ENCODE measurements around the gene CDH16.
"Not testable (repeated sequence)": the region's sequence is repeated elsewhere in the genome, so short reads cannot be mapped to it uniquely, and the experiment has no call there.

CDH16 gene

DNA sequence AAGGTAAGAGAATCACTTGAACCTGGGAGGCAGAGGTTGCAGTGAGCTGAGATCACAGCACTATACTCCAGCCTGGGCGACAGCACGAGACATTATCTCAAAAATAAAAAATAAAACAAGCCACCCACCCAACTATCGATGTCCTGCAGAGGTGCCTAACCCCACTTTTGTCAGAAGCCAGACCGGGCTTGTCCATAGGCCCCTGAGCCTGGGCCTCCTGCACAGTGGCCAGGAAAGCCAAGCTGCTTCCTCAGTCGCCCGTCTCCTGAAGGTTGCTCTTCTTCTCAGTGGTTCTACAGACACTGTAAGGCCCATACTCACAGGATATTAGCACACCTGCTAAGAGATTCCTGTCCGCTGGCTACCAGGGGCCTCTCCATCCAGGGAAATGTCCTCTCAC, 27.9 kb upstream of the CDH16 start:
- ChIA-PET POLR2A (interaction anchor here (1.5 kb wide), 1 partner anchor 66 kb away, joined by 5 read pairs; the partner anchor contains the start of gene PDP2), CTCF (interaction anchor here (0.7 to 1.3 kb wide), 6 partner anchors 11 to 482 kb away, joined by 3 to 7 read pairs (median 4); no protein-coding TSS in a partner anchor)
- Histone ChIP-seq H3K9me3 (ENCODE audit: control insufficient read depth, insufficient read depth, low read depth, low read length) (no peaks in the 10 kb centered on the region), H3K36me3 (ENCODE audit: control insufficient read depth in 2 of 2, insufficient read depth in 1 of 2, low read length in 2 of 2) (peaks cover 0 to 24% of the 10 kb centered on the region in 2 experiments; a peak in 1 of 3 replicates), H3K4me3 (ENCODE audit: low read depth, low read length) (no peak overlapping the region), H3K27ac (ENCODE audit: extremely low read depth, low read depth, low read length) (no peak overlapping the region), H3K4me1 (ENCODE audit: control insufficient read depth, insufficient read depth, low read length) (no peaks in the 10 kb centered on the region)
- no peak for TF ChIP-seq MYNN (tag by site-specific recombination; IDR thresholded peaks at IDR 0.05; ENCODE audit: borderline replicate concordance)
- no peak for TF ChIP-seq ZNF140 (tag by site-specific recombination; IDR thresholded peaks at IDR 0.05)

DNA sequence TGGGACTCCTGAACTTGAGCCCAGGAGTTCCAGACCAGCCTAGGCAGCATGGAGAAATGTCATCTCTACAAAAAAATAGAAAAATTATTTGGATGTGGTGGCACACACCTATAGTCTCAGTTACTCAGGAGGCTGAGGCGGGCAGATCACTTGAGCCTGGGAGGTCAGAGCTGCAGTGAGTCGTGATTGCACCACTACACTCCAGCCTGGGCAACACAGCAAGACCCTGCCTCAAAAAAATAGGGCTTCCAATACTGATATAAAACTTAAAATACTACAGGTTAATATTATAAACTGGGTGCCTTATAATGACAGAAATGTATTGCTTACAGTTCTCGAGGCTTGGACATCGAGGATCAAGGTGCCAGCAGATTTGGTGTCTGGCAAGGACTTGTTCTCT, 27.3 kb upstream of the CDH16 start:
- Histone ChIP-seq H3K4me1 (ENCODE audit: control insufficient read depth, insufficient read depth, low read length) (no peaks in the 10 kb centered on the region), H3K27ac (ENCODE audit: extremely low read depth, low read depth, low read length) (no peak overlapping the region), H3K4me3 (ENCODE audit: low read depth, low read length) (no peak overlapping the region), H3K36me3 (ENCODE audit: control insufficient read depth in 2 of 2, insufficient read depth in 1 of 2, low read length in 2 of 2) (peaks cover 0 to 30% of the 10 kb centered on the region in 2 experiments; a peak in 1 of 3 replicates), H3K9me3 (ENCODE audit: control insufficient read depth, insufficient read depth, low read depth, low read length) (no peaks in the 10 kb centered on the region)
- CTCF ChIA-PET = interaction anchor here (0.7 to 1.0 kb wide), 6 partner anchors 15 to 482 kb away, joined by 3 to 7 read pairs (median 4); no protein-coding TSS in a partner anchor
- TF ChIP-seq ZNF121 (tag by site-specific recombination; IDR thresholded peaks at IDR 0.05) (peak; percentile 64; the same call in 1 of the 2 replicates), ZNF391 (tag by site-specific recombination; IDR thresholded peaks at IDR 0.05; ENCODE audit: borderline replicate concordance, low read depth) (no peak), ZNF791 (tag by site-specific recombination; IDR thresholded peaks at IDR 0.05) (no peak)
- POLR2A ChIA-PET = interaction anchor here (1.5 kb wide), 1 partner anchor 66 kb away, joined by 5 read pairs; the partner anchor contains the start of gene PDP2

DNA sequence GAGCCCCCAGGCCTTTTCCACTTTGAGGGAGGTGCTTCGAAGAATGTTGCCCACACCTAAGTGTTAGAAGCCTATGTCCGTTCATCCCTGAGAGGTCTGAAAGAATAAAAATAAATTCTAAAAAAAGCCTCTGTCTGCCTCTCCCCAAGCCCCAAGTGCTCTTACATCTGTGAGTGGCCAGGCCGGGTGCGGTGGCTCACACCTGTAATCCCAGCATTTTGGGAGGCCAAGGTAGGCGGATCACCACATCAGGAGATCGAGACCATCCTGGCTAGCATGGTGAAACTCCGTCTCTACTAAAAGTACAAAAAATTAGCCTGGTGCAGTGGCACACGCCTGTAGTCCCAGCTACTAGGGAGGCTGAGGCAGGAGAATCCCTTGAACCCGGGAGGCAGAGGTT, 26.3 kb upstream of the CDH16 start:
- H3K27ac ChIP-seq (ENCODE audit: extremely low read depth, low read depth, low read length); H3K4me3 ChIP-seq (ENCODE audit: low read depth, low read length); H3K4me1 ChIP-seq (ENCODE audit: control insufficient read depth, insufficient read depth, low read length); H3K9me3 ChIP-seq (ENCODE audit: control insufficient read depth, insufficient read depth, low read depth, low read length): not testable (repeated sequence)
- POLR2A ChIA-PET = interaction anchor here (1.5 to 1.6 kb wide), 2 partner anchors 8 to 65 kb away, joined by 5 to 7 read pairs; partner anchors contain the start of gene PDP2
- CTCF ChIA-PET = interaction anchor here (0.7 to 1.6 kb wide), 2 partner anchors 8 to 50 kb away, joined by 3 to 9 read pairs; no protein-coding TSS in a partner anchor
- H3K36me3 ChIP-seq (ENCODE audit: control insufficient read depth in 2 of 2, insufficient read depth in 1 of 2, low read length in 2 of 2) = peaks cover 0 to 40% of the 10 kb centered on the region in 2 experiments; a peak in 1 of 3 replicates

DNA sequence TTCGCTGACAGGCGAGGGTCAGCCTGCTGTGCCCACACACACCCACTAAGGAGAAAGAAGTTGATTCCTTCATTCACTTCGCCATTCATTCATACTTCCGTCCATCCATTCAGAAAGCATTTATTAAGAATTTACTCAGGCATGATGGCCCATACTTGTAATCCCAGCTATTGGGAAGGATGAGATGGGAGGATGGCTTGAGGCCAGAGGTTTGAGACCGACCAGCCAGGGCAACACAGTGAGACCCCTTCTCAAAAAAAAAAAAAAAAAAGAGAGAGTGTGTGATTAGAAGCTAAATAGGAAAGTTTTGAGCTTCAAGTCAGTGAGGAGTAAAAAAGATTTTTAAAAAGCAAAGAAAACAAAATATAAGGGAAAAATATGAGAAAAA, 25.4 kb upstream of the CDH16 start:
- H3K4me1 ChIP-seq (ENCODE audit: control insufficient read depth, insufficient read depth, low read length) = no peaks in the 10 kb centered on the region
- no peaks in the 10 kb centered on the region for H3K9me3 ChIP-seq (ENCODE audit: control insufficient read depth, insufficient read depth, low read depth, low read length)
- no peak overlapping the region for H3K4me3 ChIP-seq (ENCODE audit: low read depth, low read length)
- ChIA-PET CTCF (interaction anchor here (0.6 to 1.6 kb wide), 7 partner anchors 16 to 241 kb away, joined by 3 to 9 read pairs (median 3); no protein-coding TSS in a partner anchor), POLR2A (interaction anchor here (1.6 to 2.0 kb wide), 2 partner anchors 7 to 44 kb away, joined by 7 to 8 read pairs; no protein-coding TSS in a partner anchor)
- peaks cover 0 to 49% of the 10 kb centered on the region in 2 experiments; a peak in 1 of 3 replicates for H3K36me3 ChIP-seq (ENCODE audit: control insufficient read depth in 2 of 2, insufficient read depth in 1 of 2, low read length in 2 of 2)
- TF ChIP-seq ZNF121 (tag by site-specific recombination; IDR thresholded peaks at IDR 0.05) (peak; percentile 88), MEIS1 (CRISPR knock-in tag; IDR thresholded peaks at IDR 0.05; ENCODE audit: borderline replicate concordance) (no peak)
- H3K27ac ChIP-seq (ENCODE audit: extremely low read depth, low read depth, low read length) = no peak overlapping the region

DNA sequence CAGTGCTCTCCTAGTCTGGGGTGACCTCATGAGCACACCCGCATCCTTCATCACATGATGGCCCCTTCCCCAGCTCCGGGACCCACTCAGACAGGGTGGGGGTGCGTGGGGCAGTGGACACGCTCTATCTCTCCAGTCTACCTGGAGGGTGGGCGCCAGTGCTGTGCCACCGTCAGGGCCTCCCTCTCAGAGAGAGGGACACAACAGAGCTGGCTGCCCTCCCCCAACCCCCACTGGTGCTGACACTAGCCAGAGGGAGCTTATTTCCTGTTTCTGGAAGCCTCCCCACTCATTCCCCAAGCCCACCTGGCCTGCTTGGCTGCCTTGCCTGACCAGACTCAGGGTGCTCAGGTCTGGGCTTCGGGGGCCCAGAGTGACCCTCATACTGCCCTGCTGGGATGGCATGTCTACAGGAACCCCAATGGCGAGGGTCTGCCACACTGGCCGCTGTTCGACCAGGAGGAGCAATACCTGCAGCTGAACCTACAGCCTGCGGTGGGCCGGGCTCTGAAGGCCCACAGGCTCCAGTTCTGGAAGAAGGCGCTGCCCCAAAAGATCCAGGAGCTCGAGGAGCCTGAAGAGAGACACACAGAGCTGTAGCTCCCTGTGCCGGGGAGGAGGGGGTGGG, 24.9 kb upstream of the CDH16 start:
- Histone ChIP-seq H3K36me3 (ENCODE audit: control insufficient read depth in 2 of 2, insufficient read depth in 1 of 2, low read length in 2 of 2) (peaks cover 0 to 54% of the 10 kb centered on the region in 2 experiments; a peak in 1 of 3 replicates), H3K9me3 (ENCODE audit: control insufficient read depth, insufficient read depth, low read depth, low read length) (no peaks in the 10 kb centered on the region), H3K4me1 (ENCODE audit: control insufficient read depth, insufficient read depth, low read length) (no peaks in the 10 kb centered on the region), H3K4me3 (ENCODE audit: low read depth, low read length) (no peak overlapping the region), H3K27ac (ENCODE audit: extremely low read depth, low read depth, low read length) (no peak overlapping the region)
- ChIA-PET POLR2A (interaction anchor here (2.0 kb wide), 1 partner anchor 43 kb away, joined by 8 read pairs; no protein-coding TSS in a partner anchor), CTCF (interaction anchor here (0.5 to 1.6 kb wide), 7 partner anchors 15 to 242 kb away, joined by 3 to 9 read pairs (median 4); no protein-coding TSS in a partner anchor)
- TF ChIP-seq ZNF266 (tag by site-specific recombination; IDR thresholded peaks at IDR 0.05; ENCODE audit: low read depth) (no peak), TCF7L2 (IDR thresholded peaks at IDR 0.05; ENCODE audit: borderline replicate concordance, low read depth, low read length) (no peak), ZNF138 (tag by site-specific recombination; IDR thresholded peaks at IDR 0.05; ENCODE audit: borderline replicate concordance) (no peak), KLF1 (tag by site-specific recombination; IDR thresholded peaks at IDR 0.05) (no peak), ZNF114 (tag by site-specific recombination; IDR thresholded peaks at IDR 0.05) (no peak), ZNF239 (tag by site-specific recombination; IDR thresholded peaks at IDR 0.05) (no peak), ZFP3 (tag by site-specific recombination; IDR thresholded peaks at IDR 0.05; ENCODE audit: low read depth) (no peak), ZNF843 (tag by site-specific recombination; IDR thresholded peaks at IDR 0.05) (no peak), GFI1B (tag by site-specific recombination; IDR thresholded peaks at IDR 0.05) (no peak), RBAK (tag by site-specific recombination; IDR thresholded peaks at IDR 0.05) (no peak), HOXC10 (CRISPR knock-in tag; IDR thresholded peaks at IDR 0.05) (no peak), ZNF670 (tag by site-specific recombination; IDR thresholded peaks at IDR 0.05; ENCODE audit: low read depth) (no peak), ZNF37A (tag by site-specific recombination; IDR thresholded peaks at IDR 0.05) (no peak)
- TF ChIP-seq, protein P1, sequence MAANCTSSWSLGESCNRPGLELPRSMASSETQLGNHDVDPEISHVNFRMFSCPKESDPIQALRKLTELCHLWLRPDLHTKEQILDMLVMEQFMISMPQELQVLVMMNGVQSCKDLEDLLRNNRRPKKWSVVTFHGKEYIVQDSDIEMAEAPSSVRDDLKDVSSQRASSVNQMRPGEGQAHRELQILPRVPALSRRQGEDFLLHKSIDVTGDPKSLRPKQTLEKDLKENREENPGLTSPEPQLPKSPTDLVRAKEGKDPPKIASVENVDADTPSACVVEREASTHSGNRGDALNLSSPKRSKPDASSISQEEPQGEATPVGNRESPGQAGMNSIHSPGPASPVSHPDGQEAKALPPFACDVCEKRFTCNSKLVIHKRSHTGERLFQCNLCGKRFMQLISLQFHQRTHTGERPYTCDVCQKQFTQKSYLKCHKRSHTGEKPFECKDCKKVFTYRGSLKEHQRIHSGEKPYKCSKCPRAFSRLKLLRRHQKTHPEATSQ (tag by site-specific recombination; IDR thresholded peaks at IDR 0.05) = no peak

Measured in HEK293 (cell line).